AG09319 (cell line): ENCODE measurements around the gene ZBTB4.
A peak's percentile ranks its signal among the peaks of the same experiment; 100 is the strongest.

ENCODE experiments used
- DNase-seq: peaks from one replicate; pipeline ENCODE4 v3.0.0-alpha.2; 2010; ENCODE audit warnings: low read depth; ENCODE audit errors: extremely low read depth
- CTCF ChIP-seq: IDR thresholded peaks from 2 replicates; pipeline ENCODE4 v1.5.1; 2011; ENCODE audit warnings: low read depth, mild to moderate bottlenecking, inconsistent platforms, low read length, moderate library complexity

Gene ZBTB4, protein sequence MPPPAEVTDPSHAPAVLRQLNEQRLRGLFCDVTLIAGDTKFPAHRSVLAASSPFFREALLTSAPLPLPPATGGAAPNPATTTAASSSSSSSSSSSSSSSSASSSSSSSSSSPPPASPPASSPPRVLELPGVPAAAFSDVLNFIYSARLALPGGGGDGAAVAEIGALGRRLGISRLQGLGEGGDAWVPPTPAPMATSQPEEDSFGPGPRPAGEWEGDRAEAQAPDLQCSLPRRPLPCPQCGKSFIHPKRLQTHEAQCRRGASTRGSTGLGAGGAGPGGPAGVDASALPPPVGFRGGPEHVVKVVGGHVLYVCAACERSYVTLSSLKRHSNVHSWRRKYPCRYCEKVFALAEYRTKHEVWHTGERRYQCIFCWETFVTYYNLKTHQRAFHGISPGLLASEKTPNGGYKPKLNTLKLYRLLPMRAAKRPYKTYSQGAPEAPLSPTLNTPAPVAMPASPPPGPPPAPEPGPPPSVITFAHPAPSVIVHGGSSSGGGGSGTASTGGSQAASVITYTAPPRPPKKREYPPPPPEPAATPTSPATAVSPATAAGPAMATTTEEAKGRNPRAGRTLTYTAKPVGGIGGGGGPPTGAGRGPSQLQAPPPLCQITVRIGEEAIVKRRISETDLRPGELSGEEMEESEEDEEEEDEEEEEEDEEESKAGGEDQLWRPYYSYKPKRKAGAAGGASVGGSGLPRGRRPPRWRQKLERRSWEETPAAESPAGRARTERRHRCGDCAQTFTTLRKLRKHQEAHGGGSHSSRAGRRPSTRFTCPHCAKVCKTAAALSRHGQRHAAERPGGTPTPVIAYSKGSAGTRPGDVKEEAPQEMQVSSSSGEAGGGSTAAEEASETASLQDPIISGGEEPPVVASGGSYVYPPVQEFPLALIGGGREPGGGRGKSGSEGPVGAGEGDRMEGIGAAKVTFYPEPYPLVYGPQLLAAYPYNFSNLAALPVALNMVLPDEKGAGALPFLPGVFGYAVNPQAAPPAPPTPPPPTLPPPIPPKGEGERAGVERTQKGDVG

GRCh38 chr17:7479213-7480088 is at the start of gene ZBTB4:
TSS of gene ZBTB4 (minus strand) at chr17:7479631. CDS start at chr17:7466801, 12,830 bp downstream.
- no peak for DNase-seq
- no peak for TF ChIP-seq CTCF

DNA sequence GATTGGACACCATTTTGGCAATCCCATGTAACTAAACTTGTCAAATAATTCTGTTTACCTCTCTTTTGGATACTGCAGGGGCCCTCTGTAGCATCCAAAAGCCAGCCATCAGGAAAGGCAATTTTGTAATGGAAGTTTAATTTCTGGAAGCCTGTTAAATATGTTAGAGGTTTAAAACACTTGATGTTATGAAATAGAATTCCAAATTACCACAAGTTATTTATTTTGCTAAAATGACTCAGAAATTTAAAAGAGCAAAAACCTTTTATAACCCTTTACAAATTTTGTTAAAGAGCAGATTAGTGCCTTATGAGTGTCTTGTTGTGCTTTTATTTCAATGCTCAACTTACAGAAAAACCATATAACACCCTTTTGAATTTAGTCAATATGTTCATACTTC is 49.4 kb upstream of the ZBTB4 start:
- no peak for DNase-seq

GRCh38 chr17:7523033-7523432 is 43.6 kb upstream of the ZBTB4 start:
- peak; percentile 31 for TF ChIP-seq CTCF
- no peak for DNase-seq

More for the DNA sequence above, 49.4 kb upstream of the ZBTB4 start:
- no peak for TF ChIP-seq CTCF

GRCh38 chr17:7515911-7516610 is 36.6 kb upstream of the ZBTB4 start:
- no peak for TF ChIP-seq CTCF
- no peak for DNase-seq

DNA sequence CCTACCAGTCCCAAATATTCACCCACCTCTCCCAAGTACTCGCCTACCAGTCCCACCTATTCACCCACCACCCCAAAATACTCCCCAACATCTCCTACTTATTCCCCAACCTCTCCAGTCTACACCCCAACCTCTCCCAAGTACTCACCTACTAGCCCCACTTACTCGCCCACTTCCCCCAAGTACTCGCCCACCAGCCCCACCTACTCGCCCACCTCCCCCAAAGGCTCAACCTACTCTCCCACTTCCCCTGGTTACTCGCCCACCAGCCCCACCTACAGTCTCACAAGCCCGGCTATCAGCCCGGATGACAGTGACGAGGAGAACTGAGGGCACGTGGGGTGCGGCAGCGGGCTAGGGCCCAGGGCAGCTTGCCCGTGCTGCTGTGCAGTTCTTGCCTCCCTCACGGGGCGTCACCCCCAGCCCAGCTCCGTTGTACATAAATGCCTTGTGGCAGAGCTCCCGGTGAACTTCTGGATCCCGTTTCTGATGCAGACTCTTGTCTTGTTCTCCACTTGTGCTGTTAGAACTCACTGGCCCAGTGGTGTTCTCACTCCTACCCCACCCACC is 34.5 kb upstream of the ZBTB4 start:
- DNase-seq: no peak

More for the DNA sequence above, 34.5 kb upstream of the ZBTB4 start:
- no peak for TF ChIP-seq CTCF
